CD4-positive, alpha-beta T cell treated with Interleukin-6 for 4 hours (primary cell): ENCODE data around the gene IFT25.
"Not testable (repeated sequence)": the region's sequence is repeated elsewhere in the genome, so short reads cannot be mapped to it uniquely, and the experiment has no call there.

Experiments used
- DNase-seq: peaks from one replicate; pipeline ENCODE4 v3.0.0-alpha.2; 2020; ENCODE audit warnings: mixed read lengths

The IFT25 gene

DNA sequence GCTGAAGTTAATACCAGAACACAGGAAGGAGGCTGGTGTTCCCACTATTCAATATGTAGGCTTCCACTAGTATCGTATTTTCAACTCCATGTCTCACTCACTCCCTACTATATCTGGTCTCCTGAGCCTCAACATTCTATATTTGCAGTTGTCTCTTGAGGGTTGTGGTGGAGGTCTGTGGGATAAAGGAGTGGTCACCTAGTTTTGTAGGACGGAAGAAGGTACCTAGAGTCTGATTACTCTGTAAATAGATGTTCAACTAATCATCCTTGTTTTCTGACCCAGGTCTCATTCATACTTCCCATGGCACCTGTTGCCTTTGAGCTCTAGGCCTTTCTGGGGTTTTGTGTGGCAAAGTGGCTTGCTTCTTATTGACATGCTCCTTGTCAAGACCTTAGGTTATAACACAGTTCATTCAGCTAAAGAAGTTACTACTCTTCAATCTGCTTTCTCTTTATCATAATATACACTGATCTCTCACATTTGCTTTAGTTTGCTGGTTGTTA, 18.1 kb downstream of the IFT25 start:
- no peak for DNase-seq

DNA sequence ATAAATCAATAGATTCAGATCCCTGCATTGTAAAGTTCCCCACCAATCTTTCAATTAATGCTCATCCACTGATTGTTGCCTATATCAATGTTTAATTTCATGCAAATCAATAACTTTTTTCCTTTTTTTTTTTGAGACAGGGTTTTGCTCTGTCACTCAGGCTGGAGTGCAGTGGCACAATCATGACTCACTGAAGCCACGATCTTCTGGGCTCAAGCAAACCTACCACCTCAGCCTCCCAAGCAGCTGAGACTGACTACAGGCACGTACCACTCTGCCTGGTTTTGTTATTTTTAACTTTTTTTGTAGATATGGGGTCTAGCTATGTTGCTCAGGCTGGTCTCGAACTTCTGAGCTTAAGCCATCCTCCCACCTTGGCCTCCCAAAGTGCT, 25.8 kb downstream of the IFT25 start:
- no peak for DNase-seq

DNA sequence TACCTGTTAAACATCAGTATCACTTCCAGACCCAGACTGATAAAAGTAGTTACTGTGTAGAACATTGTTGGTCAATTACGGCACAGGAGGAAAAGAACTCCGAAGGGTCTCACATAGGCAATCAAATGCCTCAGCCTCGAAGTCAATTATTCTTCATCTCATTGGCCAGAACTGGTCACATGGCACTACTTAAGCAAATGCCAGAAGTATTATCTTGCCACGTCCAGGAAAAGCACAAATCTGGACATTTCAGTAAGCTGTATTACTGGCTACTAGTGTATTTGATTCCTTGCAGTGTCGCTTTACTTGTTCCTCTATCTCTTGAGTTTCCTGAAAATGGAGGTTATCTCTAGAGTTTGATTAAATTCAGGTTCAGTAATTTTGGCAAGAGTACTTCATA, 27.2 kb downstream of the IFT25 start:
- no peak for DNase-seq

DNA sequence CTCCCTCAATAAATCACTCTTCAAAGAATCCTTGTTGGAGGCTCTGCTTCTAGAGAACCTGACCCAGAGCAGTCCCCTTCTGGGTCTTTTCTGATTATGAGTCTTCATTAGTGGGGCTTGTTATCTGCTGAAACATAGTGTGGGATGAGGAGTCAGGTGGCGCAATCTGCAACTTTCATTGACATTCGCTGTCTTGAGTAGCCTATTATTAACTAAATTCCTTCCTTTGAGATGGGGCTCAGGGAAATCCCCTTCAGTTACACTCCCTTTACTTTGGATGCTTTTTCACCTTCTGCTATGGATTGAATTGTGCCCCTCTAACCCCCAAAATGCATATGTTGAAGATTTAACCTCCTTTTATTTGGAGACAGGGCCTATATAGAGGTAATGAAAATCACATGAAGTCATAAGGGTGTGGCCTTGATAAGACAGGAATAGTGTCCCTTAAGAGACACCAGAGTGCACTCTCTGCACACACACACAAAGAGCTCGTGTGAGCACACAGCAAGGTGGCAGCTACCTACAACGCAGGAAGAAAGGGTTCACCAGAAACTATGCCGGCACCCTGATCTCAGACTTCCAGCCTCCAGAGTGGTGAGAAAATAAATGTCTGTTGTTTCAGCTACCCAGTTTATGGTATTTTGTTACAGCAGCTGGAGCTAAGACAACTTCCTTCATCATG, 32.0 kb downstream of the IFT25 start:
- DNase-seq, result no peak

DNA sequence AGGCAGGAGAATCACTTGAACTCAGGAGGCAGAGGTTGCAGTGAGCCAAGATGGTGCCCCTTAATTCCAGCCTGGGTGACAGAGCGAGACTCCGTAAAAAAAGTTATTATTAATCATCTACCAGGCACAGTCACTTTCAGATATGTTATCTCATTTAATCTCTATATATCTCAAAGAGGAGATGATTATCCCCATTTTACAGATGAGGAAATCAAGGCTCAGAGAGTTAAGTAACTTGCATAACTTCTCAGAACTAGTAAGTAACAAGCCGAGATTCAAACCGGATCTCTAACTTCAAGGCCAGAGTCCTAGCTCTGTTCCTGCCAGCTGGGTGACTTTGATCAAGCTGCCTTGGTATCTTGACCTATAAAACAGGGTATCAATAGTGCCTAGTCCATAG, 34.1 kb downstream of the IFT25 start:
- no peak for DNase-seq

DNA sequence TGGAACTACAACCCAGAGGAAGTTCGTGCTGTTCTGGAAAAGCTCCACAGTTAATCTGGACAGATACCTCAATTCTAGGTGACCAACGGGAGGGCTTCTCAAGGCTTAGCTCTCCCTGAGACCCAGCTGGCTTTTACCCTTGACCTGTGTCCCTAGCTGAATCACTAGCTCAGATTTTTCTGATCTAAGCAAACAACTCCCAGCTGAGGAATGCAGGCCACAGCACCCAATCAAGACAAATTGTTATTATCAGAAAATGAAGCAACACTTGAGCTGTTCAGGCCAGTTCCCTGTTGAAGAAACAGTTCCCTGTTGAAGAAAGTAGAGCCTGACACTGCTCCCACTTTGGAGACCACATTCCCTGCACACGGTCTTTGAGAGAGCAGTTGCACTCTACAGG, 35.6 kb downstream of the IFT25 start:
- DNase-seq, result no peak

DNA sequence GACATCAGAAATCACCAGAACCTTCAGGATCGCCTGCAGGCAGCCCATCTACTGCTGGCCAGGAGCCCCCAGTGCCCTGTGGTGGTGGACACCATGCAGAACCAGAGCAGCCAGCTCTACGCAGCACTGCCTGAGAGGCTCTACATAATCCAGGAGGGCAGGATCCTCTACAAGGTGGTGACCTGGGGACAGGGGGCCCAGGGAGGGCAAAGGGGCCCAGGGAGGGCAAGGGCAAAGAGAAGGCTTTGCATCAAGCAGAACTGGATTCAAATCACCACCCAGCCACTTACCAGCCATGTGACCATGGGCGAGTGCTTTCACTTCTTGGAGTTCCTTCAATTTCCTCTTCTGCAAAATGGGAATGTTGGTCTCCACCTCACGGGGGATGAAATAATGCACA, 39.4 kb downstream of the IFT25 start:
- DNase-seq, result no peak

DNA sequence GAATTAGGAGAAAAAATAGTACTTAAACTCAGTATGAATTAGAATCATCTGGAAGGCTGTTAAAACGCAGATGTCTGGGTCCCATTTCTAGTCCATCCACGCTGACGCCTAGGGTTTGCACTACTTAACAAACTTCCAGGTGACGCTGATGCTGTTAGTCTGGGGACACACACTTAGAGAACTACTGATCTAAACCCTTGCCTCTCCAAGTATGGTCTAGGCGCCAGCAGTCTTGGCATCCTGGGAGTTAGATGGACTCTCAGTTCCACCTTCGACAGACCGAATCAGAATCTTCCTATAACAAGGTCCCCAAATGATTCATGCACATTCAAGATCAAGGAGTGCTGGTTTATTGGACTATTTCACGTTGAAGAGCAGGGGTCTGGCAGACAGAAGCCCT, 40.0 kb downstream of the IFT25 start:
- no peak for DNase-seq

DNA sequence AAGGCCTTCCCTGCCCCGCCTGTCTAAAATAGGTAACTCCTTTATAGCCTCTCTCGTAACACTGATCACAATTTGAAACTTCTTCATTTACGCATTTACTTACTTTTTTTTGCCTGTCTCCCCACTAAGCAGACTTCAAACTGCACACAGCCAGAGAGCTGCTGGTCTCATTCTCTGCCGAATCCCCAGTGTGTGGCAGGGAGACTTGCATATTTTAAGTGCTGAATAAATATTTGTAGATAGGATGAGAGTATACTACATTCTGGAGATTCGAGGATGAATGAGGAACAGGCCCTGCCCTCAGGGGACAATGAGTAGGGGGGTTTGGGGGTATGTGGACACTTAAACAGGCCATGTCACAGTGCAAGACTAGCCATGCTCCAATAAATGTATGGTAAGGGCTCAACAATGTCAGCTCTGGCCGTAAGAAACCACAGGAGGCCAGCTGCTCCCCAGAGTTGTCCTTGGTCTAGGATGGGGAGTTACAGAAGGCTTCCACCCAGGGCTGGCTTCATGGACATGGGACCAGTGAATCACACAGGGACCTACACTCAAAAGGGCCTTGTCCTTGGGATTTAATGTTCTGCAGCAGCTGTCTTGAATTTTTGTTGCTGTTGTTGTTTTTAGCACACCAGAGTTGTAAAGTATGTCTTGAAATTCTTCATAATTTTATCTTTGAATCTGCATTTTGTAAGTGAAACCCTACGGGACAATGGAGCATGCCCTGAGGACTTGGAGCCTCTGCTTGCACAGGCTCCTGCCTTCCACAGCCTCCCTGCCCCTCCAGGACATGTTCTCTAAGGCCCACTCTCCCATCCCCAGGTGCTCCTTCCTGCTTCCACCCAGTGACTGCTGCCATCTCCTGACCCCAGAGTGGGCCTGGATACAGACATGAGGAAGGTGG, 43.0 kb downstream of the IFT25 start:
- no peak for DNase-seq

DNA sequence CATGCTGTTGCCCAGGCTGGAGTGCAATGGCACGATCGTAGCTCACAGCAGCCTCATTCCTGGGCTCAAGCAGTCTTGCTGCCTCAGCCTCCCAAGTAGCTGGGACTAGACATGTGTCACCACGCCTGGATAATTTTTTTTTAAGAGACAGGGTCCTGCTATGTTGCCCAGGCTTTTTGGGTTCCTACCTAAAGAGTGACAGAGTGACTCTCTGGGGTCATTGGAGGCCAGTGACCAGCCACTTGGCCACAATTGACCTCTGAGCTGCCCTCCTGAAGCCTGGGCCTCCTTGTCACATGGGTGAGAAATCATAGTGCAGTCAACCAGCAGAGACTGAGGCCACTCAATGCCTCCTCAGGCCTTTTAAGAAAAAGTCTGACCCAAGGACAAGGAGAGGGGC, 45.8 kb downstream of the IFT25 start:
- no peak for DNase-seq

DNA sequence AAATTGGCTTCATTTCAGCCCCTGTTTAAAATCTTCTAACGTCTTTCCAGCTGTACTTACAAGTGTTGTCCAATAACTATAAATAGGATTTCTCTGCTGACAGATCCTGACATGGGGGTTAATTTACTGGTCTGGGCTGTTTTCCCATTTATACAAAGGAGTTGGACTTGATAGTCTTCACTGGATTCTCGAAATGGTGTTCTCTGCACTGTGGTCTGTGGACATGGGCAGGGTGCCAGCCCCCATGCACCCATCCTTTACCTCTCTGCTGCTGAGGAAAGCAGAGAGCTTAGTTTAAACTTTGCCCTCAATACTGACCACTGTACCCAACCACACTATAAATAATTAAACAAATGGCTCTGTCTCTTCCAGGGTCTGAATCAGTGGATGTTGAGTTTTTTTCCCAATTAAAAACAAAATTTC, 46.3 kb downstream of the IFT25 start:
- DNase-seq, result no peak

DNA sequence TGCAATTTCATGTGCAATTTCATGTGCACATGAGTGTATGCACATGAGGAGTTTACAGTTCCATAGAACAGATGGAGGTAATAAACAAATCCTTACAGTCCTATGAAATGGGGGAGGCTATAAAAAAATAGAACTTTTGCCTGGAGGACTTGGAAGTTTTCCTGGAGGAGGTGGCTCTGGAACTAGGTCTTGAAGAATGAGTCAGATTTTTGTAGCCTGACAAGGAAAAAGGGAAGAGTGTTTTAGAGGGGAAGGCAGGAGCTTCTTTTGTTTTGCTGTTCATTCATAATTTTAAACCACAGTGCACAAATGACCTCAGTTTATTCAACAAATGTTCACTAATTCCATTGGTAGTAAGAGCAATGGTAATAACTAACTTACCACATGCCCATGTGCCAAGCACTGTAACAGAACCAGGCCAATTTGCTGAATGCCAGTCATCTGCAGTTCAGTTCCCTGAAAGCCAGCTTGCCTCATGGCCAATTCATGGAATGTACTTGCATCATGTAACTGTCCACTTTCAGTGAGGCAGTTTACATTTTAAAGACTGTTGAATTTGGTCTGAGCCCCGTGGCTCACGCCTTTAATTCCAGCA, 48.8 kb downstream of the IFT25 start:
- DNase-seq, result no peak

DNA sequence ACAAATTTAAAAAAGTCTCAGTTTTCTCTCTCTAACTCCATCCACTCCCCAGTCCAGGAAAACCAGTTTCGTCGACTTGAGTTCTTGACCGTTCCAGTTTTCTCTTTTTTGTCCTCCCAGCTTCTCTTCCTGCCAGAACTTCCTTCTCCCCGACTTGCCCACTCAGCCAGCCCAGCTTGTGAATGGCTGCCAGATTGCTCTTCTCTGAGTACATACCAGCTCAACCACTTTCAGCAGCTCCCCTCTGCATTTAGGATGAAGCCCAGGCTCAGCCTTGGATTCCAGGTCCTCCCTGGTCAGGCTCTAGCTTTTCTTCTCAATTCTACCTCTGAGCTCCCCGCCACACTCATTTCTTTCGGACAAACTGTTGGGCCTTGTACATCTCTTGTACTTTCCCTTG, 50.1 kb downstream of the IFT25 start:
- no peak for DNase-seq

DNA sequence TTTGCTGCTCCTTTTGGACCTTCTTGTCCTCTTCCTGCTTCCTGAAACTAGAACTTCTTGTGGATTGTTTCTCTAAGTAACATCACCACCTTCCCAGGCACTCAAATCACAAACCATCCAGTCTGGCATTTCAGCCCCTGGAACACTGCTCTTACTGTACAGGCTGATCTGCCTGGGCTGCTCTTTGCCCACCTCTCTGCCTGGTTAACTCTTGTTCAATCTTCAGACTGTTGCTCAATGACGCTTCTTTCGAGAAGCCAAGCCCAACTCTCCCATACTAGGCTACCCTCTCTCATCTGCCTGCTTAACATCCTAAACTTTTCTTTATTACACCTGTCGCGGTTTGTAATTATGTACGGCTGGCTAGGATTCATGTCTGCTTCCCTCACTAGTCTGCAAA, 50.9 kb downstream of the IFT25 start:
- no peak for DNase-seq

DNA sequence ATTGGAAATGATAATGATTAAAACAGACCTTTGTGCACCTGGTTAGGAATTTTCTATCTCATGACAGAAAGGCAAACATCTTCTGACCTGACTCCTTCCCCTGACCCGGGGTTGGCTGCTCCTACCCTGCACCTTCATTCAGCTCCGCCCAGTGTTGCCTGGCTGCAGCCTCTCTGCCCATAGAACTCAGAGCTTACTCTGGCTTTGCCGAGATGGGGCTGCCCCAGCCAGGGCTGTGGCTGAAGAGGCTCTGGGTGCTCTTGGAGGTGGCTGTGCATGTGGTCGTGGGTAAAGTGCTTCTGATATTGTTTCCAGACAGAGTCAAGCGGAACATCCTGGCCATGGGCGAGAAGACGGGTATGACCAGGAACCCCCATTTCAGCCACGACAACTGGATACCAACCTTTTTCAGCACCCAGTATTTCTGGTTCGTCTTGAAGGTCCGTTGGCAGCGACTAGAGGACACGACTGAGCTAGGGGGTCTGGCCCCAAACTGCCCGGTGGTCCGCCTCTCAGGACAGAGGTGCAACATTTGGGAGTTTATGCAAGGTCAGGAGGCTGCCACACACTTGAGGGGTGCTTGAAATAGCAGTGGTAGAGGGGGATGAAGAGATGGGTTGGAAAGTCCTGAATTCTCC, 51.4 kb downstream of the IFT25 start, which contains the start of gene DIO1:
DIO1 (plus strand) TSS at position 189 of the 638 bp plus-strand sequence; CDS start at position 213, 24 bp downstream.
- DNase-seq, result no peak

DNA sequence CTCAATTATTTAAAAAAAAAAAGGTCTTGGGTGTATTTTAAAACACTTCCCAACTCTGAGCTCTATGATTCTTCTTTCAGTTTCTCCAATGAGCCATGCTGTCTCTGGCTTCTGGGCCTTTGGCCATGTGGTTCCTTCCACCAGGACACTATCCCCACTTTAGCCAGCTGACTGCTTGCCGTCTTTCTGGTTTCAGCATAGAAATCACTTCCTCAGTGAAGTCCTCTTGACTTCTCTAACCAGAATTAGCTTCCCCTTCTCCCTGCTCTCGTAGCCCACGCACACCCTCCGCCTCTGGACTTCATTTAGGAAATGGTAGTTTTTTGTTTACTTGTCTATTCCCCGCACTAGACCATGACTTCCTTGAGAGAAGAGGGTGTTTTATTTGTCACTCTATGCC, 52.6 kb downstream of the IFT25 start:
- DNase-seq, result no peak

DNA sequence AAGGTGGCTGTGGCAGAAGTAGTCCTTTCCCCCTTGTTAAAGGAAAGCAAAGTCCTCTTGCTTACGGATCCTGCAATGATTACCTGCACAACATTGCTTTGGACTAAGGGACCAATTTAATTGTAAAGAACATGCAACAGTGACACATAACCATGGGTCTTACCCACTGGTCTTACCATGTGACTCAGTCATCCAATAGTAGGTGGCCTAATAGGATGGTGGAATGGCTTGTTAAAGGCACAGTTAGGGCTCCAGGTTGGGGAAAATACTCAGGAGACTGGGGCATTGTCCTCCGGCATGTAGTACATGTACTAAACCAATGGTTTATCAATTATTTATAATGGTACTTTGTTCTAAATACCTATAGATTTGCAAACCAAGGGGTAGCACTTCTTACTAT, 53.8 kb downstream of the IFT25 start:
- DNase-seq, result no peak

DNA sequence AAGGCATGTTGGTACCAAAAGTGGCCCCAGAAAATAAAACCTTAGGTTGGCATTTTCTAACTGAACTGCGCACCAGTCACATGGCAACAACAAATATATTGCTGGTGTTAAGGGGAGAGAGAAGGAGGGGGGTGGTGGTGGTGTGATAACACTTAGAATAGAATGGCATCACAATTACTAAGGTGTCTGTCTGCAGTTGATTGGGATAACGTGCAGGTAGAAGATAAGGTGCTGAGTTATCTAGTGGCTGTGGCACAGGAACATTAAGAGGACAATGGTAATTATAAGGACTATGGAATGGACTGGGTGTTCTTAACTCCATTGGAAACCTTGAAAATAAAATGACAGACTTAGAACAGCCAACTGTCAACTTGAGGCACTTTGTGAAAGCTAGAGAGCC, 54.5 kb downstream of the IFT25 start:
- no peak for DNase-seq

DNA sequence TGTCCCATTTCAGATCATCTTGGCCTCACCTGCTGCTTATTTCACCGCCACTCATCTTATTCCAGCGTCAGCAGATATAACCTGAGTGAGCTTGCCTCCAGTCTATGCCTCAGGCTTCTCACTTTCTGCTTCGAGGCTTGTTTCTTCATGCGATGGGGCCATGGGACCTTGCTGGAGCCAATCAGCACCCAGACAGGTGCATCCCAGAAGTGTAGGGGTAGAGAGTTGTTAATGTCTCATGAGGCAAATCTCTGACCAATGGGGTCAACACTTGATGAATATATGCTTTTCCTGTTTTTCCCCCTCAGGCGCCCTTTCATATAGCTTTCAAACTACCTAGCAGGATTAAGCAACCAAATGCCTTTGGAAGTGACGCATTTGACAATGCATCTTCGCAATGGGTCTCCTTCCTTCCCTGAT, 55.0 kb downstream of the IFT25 start:
- DNase-seq, result no peak

DNA sequence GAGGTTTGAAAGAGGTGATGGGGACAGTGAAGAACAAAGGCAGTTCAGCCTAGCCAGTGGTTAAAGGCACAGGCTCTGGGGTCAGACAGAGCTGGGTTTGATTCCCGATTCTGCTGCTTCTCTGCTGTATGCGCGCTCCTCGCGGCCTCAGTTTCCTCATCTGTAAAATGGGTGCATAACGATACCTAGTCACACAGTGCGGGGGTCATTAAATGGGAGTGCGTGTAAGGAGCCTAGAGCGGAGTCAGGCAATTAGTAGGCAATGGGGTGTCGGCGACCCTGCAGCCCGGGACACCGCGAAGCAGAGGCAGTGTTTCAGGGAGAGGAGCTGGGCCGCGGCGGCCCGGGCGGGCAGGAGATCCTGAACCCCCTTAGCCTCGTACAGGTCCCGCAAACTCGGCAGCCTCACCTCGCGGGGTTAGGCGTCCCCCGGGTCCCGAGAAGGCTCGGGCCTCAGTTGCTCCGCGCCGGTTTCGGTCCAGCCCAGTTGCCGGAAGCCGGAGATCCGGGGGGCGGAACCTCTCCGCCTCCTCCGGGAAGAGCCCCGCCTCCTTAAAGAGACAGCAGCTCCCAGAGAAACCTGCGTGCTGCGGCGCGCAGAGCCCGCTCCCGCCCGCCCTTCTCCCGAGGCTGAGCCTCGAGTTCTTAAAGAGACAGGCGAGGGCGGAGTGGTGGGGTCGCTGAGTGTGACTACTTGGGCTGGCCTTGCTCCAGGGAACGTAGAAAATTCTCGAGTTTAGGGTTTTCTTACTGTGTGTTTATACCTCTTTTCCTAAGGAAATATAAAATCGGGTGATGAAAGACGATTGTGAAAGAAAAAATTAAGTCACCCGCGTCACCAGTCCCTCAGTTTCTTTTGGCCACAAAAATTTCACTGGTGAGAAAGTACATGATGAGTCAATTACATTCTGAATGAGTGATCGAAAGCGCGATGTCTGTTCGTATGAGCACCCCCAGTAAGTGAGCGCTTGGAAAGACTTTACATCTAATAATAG, 55.9 kb downstream of the IFT25 start, which contains the start of gene YIPF1:
YIPF1 (minus strand) TSS at position 494 of the 995 bp plus-strand sequence. CDS start 860 bp downstream, outside the sequence.
- peak; percentile 92 for DNase-seq

DNA sequence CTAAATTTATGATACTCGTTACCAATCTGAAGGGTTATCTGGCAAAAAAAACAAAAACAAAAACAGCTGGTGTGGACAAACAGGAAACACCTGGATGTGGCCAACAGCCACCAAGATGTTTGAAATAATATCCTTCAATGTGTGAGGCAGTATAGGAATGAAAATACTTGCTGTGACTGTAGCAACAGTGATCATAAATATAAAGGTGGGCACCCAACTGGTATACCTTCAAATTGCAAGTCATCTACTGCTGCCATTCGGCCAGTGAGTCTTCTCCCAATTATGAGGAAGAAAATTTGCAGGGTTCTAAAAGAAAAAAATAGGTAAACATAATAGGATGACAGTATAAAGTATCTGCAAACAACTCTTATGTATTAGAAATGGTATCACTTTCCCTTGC, 56.8 kb downstream of the IFT25 start:
- DNase-seq, result no peak

DNA sequence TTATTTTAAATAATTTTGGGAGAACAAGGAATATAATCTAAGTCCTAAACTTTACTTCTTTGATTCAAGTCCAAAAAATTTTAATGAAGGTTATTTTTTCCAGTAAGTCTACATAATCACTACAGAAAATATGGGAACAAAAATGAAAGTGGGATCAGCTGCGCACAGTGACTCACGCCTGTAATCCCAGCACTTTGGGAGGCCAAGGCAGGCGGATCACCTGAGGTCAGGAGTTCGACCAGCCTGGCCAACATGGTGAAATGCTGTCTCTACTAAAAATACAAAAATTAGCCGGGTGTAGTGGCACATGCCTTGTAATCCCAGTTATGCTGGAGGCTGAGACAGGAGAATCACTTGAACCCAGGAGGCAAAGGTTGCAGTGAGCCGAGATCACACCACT, 61.9 kb downstream of the IFT25 start:
- not testable (repeated sequence) for DNase-seq
